Measurements from ENCODE around the gene IDI2. TPM values are rescaled to one million over a fixed set of nuclear protein-coding genes. Genes with fewer than 3 reads are reported as not detected.
"Not testable (repeated sequence)": the region's sequence is repeated elsewhere in the genome, so short reads cannot be mapped to it uniquely, and the experiment has no call there.

The IDI2 gene
- total and polyA plus RNA-seq, 8 donors: 0.14 to 0.15 TPM; not detected in 6

GRCh38 chr10:1044146-1044545 lies 18.5 kb upstream of the IDI2 start:
- Histone ChIP-seq H3K4me3 (no peak overlapping the region), H3K36me3 (peaks cover 0 to 26% (median 4%) of the 10 kb centered on the region in 3 donors), H3K27ac (peak overlapping the region in 2 of 4 donors; percentile 13 to 63), H3K4me1 (peaks cover 0 to 21% (median 3%) of the 10 kb centered on the region in 3 donors), H3K9me3 (no peaks in the 10 kb centered on the region), H3K27me3 (no peaks in the 10 kb centered on the region)
- intact Hi-C loops (cut with DNase I): no loop called here
- WGBS, 2 donors: 39 to 42% methylated on average over 4 of the region's 4 CpGs
- FAIRE-seq (no peak), ATAC-seq (no peak), DNase-seq (no peak)
- TF ChIP-seq CTCF (IDR thresholded peaks at IDR 0.05): no peak

- H3K27ac ChIP-seq: peak overlapping the region in 2 of 4 donors; percentile 13 to 63
- WGBS, 2 donors: 81 to 83% methylated on average over 12 of the region's 12 CpGs
- intact Hi-C loops (cut with DNase I): no loop called here
- H3K4me1 ChIP-seq: peaks cover 0 to 21% (median 3%) of the 10 kb centered on the region in 3 donors
- TF ChIP-seq CTCF (IDR thresholded peaks at IDR 0.05): no peak
- ATAC-seq: peak in 2 of 4 donors; percentile 28 to 49
- no peaks in the 10 kb centered on the region for H3K27me3 ChIP-seq
- DNase-seq: no peak
- peaks cover 0 to 26% (median 4%) of the 10 kb centered on the region in 3 donors for H3K36me3 ChIP-seq
- H3K4me3 ChIP-seq: no peak overlapping the region
- no peaks in the 10 kb centered on the region for H3K9me3 ChIP-seq
- FAIRE-seq: no peak
Observed at GRCh38 chr10:1043532-1043995, 17.9 kb upstream of the IDI2 start.

GRCh38 chr10:1041514-1041913 lies 15.9 kb upstream of the IDI2 start:
- no peak for TF ChIP-seq CTCF (IDR thresholded peaks at IDR 0.05)
- intact Hi-C loops (cut with DNase I): no loop called here

GRCh38 chr10:1040133-1040532 lies 14.5 kb upstream of the IDI2 start:
- FAIRE-seq (no peak), DNase-seq (no peak), ATAC-seq (no peak)
- TF ChIP-seq CTCF (IDR thresholded peaks at IDR 0.05): no peak
- no peaks in the 10 kb centered on the region for H3K9me3 ChIP-seq
- no peak overlapping the region for H3K27ac ChIP-seq
- H3K27me3 ChIP-seq: no peaks in the 10 kb centered on the region
- intact Hi-C loops (cut with DNase I): no loop called here
- whole genome bisulfite sequencing, 2 donors: 90 to 91% methylated on average over 3 of the region's 3 CpGs
- H3K4me3 ChIP-seq: no peak overlapping the region
- peaks cover 0 to 7% (median 0%) of the 10 kb centered on the region in 3 donors for H3K4me1 ChIP-seq
- peaks cover 0 to 26% (median 4%) of the 10 kb centered on the region in 3 donors for H3K36me3 ChIP-seq

More at GRCh38 chr10:1041514-1041913, 15.9 kb upstream of the IDI2 start:
- Histone ChIP-seq H3K9me3 (no peaks in the 10 kb centered on the region), H3K4me3 (no peak overlapping the region), H3K27ac (no peak overlapping the region), H3K27me3 (no peaks in the 10 kb centered on the region), H3K4me1 (peaks cover 0 to 15% (median 0%) of the 10 kb centered on the region in 3 donors), H3K36me3 (peaks cover 0 to 26% (median 4%) of the 10 kb centered on the region in 3 donors)
- ATAC-seq: no peak
- no peak for DNase-seq
- no peak for FAIRE-seq
- 92 to 96% methylated on average over 9 of the region's 9 CpGs for WGBS, 2 donors

- H3K9me3 ChIP-seq; H3K27me3 ChIP-seq; ATAC-seq; H3K27ac ChIP-seq; intact Hi-C loops (cut with DNase I); H3K4me3 ChIP-seq; FAIRE-seq; H3K4me1 ChIP-seq; DNase-seq: not testable (repeated sequence)
- peaks cover 0 to 26% (median 4%) of the 10 kb centered on the region in 3 donors for H3K36me3 ChIP-seq
- WGBS, 2 donors: 93 to 94% methylated on average over 9 to 14 of the region's 20 CpGs
Observed at GRCh38 chr10:1038769-1039168, 13.1 kb upstream of the IDI2 start.

Measured in pancreas (tissue), 10 donors.